GM10266 (cell line): Measurements from ENCODE around the gene NAMPT.

ENCODE experiments used
- DNase-seq: peaks from one replicate; pipeline ENCODE4 v3.0.0; 2012; ENCODE audit errors: extremely low spot score
- TF ChIP-seq, protein P1 (sequence below): IDR thresholded peaks from 2 replicates; pipeline ENCODE4 v1.5.1; 2012; ENCODE audit warnings: mild to moderate bottlenecking, low read depth; ENCODE audit not compliant: control insufficient read depth, insufficient read depth; ENCODE audit errors: missing control alignments

The NAMPT gene

DNA sequence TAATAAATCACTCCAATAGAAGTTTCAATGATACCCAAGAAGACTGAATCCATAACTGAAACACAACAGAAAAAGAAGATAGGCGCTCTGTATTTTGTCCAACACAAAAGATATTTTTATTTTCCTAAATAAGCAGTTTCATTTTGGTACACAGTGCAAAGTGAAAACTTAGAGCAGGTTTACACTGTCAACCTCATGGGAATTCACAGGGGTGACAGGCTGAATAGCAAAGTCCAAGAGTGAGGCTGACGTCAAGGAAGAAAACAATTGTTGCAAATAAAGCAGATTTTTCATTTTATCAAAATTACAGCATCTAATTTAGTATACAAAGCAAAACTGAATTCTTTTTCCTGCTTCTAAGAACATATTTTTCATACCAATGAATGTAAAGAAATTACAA, 28.6 kb downstream of the NAMPT start:
- no peak for DNase-seq
- TF ChIP-seq, protein P1, sequence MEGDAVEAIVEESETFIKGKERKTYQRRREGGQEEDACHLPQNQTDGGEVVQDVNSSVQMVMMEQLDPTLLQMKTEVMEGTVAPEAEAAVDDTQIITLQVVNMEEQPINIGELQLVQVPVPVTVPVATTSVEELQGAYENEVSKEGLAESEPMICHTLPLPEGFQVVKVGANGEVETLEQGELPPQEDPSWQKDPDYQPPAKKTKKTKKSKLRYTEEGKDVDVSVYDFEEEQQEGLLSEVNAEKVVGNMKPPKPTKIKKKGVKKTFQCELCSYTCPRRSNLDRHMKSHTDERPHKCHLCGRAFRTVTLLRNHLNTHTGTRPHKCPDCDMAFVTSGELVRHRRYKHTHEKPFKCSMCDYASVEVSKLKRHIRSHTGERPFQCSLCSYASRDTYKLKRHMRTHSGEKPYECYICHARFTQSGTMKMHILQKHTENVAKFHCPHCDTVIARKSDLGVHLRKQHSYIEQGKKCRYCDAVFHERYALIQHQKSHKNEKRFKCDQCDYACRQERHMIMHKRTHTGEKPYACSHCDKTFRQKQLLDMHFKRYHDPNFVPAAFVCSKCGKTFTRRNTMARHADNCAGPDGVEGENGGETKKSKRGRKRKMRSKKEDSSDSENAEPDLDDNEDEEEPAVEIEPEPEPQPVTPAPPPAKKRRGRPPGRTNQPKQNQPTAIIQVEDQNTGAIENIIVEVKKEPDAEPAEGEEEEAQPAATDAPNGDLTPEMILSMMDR: no peak

DNA sequence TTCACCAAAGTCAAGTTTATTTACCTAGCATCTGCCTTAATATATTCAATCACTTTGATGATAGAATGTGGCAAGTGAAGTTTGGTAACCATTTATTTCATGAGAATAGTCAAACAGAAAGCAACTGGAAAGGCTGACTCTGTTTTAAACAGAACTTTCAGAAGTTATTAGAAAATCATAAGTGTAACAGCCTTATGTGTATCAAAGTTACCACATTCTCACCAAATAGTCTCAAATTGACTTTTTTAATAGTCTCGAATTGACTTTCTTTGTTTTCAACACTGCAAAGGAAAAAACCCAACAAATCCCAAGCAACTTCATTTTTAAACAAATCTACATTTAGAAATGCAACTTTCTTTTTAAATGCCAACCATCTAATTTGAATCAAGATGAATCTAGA, 29.5 kb downstream of the NAMPT start:
- peak; percentile 7 for DNase-seq
- TF ChIP-seq, protein P1: no peak

DNA sequence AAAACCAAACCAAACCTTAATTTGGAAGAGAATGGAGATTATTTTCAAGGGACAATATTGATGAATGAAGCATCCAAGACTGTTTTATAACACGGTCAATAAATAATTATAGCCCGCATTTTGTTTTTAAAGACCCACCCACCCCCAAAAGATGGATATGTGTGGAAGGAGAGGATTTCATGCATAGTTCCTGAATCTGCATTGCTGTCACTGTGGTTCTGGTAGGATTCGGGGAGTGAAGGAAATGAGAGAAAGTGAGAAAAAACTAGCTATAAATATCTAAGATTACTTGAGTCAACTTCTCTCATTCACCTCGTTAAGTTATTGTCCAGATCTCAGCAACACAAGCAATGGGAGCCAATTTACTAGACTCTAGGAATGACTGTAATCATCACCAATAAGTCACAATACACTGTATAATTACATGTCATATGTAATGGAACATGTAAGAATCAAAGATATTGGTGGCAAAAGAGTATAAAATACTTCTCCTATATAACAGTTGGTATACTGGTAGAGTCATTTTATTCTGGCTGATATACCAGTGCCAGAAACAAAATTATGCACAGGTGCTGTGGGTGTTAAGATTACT, 30.2 kb downstream of the NAMPT start:
- DNase-seq: no peak
- TF ChIP-seq, protein P1: no peak

DNA sequence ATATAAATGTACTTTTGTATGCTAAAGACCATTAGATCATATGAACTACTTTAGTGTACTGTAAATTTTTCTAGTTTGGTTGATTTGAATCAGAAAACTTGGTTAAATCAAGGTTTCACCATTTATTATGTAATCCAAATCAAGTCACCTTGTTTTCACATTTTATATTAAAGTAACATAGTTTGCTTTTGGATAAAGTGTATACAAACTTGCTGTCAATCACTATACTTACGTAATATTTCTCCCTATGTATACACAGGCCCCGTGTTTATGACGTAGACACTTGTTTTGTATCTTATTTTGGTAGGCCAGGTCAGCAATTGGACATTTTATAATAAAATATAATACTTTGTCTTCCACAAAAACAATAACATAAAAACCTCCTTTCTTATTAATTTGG, 32.2 kb downstream of the NAMPT start:
- DNase-seq: no peak
- TF ChIP-seq, protein P1: no peak

DNA sequence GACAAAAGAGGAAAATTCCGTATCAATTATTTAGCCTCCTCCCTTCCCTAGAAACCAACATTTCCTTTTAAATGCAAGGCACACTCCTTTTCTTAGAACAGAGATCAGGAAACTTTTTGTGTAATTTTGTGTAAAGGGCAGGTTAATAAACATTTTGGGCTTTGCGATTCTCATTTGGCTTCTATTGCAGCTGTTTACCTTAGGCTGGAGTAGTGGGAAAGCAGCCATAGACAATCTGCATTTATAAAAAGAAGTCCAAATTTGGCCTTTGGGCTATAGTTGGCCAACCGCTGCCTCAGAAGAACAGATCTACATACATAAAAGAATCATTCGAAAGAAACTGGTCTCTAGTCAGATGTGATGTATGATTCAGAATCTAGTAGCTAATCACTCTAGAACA, 35.3 kb downstream of the NAMPT start:
- TF ChIP-seq, protein P1: no peak
- DNase-seq: no peak

DNA sequence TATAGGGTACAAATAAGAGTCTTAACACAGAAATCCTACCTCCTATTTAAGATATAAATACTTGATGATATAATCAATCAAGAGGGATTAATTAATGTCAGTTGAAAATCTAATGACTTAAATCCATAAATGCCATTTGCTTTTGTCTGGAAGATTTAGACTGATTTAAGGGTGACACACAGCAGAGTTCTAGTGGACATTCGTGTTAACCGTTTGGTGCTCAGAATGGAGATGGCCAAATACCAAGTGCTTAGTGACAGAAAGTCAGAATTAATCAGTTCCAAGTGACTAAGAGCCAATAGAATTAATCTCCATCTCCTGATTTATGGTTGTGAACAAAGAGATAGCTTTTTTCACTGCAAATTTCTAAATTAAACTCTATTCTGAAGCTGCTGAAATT, 36.2 kb downstream of the NAMPT start:
- TF ChIP-seq, protein P1: no peak
- DNase-seq: no peak

DNA sequence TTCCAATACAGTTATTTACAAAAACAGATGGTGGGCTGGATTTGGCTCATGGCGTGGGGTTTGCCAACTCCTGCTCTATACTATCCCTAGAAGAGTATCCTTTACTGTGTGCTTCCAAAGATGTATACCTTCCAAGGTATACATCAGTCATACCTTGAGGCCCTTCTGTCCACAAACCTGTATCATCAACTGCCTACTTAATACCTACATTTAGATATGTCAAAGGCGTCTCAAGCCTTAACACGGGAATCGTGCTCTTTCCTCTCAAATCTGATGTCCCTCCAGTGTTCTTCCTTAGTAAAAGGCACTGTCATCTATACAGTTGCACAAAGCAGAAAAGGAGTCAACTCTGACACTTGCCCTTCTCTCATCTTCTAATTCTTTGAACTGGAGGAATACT, 36.9 kb downstream of the NAMPT start:
- TF ChIP-seq, protein P1: no peak
- no peak for DNase-seq
